Upper lobe of right lung (tissue), 1 donor: Measurements from ENCODE around the gene TERT. TPM values are rescaled to one million over a fixed set of nuclear protein-coding genes. Genes with fewer than 3 reads are reported as not detected.
"Not testable (repeated sequence)": the region's sequence is repeated elsewhere in the genome, so short reads cannot be mapped to it uniquely, and the experiment has no call there.

Experiments
- ATAC-seq: fragments of 200-7000 bp; cut with Tn5 transposase; one replicate; pipeline ENCODE4 v1.9.1; 2020; ENCODE audit warnings: mild to moderate bottlenecking, moderate library complexity
- DNase-seq: peaks from one replicate; pipeline ENCODE4 v3.0.0-alpha.2; 2020
- H3K27ac ChIP-seq: fragments of 200-600 bp; one replicate; pipeline ENCODE4 v1.8.0; 2022
- H3K27me3 ChIP-seq: fragments of 200-600 bp; one replicate; pipeline ENCODE4 v1.8.0; 2022; ENCODE audit warnings: mild to moderate bottlenecking
- H3K36me3 ChIP-seq: fragments of 200-600 bp; one replicate; pipeline ENCODE4 v1.8.0; 2022
- H3K4me1 ChIP-seq: fragments of 200-600 bp; one replicate; pipeline ENCODE4 v1.8.0; 2022
- H3K4me3 ChIP-seq: fragments of 200-600 bp; one replicate; pipeline ENCODE4 v1.8.0; 2022; ENCODE audit warnings: mild to moderate bottlenecking
- H3K9me3 ChIP-seq: fragments of 200-600 bp; one replicate; pipeline ENCODE4 v1.8.0; 2022
- intact Hi-C: fragments of 100-400 bp; cut with DNase I; formaldehyde crosslinking; loops from one replicate; pipeline ENCODE4 v1.11.0; 2022
- total RNA-seq: library from RNA; stranded (reverse); fragmentation: NEBNext Ultra II Directional; extraction: Animal tissue kit (Norgen Biotek cat#: 25700); gene quantifications from one replicate; pipeline ENCODE4 v1.2.1, GENCODE V29; 2021
- TF ChIP-seq, protein P1 (sequence below): fragments of 200-600 bp; IDR thresholded peaks from one replicate; pipeline ENCODE4 v1.8.0; 2022; ENCODE audit warnings: antibody characterized with exemption
- donor health status: DM: no; HTN: yes; CAD: no; lungs with severe emphysema.

The TERT gene
- total RNA-seq, 1 donor from 2014 or later = not detected

DNA sequence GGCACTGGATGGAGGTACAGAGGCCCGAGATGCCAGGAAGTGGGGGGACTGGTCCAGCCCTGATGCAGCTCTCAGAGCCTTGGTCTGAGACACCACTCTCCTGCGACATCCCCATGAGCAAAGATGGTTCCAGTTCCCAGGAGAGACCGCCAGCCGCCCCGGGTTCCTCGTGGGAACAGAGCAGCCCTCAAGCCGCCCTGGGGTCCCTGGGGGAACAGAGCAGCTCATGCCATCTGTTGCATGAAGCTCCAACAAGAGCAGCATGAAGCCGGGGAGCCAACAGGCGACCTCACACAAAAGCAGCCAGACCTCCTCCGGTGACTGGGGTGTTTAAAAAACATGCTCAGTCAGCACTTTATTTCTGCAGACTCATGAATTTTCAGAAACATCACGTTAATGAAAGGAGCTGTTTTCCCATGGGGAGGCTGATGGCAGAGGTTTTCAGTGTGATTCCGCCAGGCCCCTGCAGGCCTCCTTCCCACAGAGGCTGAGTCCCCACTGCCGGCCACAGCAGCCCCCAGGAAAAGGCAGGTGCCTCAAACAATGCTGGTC lies 63.4 kb downstream of the TERT start:
- Histone ChIP-seq H3K9me3 (peaks cover 7% of the 10 kb centered on the region), H3K27me3 (no peaks in the 10 kb centered on the region), H3K36me3 (no peaks in the 10 kb centered on the region), H3K4me3 (no peak overlapping the region), H3K4me1 (no peaks in the 10 kb centered on the region), H3K27ac (no peak overlapping the region)
- no peak for ATAC-seq
- intact Hi-C loops = no loop called here
- DNase-seq = no peak
- TF ChIP-seq, protein P1, sequence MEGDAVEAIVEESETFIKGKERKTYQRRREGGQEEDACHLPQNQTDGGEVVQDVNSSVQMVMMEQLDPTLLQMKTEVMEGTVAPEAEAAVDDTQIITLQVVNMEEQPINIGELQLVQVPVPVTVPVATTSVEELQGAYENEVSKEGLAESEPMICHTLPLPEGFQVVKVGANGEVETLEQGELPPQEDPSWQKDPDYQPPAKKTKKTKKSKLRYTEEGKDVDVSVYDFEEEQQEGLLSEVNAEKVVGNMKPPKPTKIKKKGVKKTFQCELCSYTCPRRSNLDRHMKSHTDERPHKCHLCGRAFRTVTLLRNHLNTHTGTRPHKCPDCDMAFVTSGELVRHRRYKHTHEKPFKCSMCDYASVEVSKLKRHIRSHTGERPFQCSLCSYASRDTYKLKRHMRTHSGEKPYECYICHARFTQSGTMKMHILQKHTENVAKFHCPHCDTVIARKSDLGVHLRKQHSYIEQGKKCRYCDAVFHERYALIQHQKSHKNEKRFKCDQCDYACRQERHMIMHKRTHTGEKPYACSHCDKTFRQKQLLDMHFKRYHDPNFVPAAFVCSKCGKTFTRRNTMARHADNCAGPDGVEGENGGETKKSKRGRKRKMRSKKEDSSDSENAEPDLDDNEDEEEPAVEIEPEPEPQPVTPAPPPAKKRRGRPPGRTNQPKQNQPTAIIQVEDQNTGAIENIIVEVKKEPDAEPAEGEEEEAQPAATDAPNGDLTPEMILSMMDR = no peak

DNA sequence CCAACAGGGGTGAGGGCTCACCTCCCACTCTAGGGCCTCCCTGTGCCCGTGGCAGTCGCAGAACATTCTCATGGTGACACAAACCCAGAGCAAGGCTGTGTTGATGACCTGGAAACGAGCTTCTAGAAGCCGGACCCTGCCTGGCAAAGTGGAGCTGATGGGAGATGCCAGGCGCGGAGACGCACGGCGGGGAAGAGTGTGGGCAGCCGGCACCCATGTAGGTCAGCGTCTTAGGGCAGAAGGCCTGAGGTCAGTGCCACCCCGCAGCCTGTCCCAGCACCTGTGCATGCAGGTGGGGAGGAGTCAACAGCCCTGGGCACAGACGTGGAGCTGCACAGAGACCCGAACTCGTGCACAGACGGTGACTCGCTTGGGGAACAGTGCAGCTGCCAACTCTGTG lies 64.3 kb downstream of the TERT start:
- Histone ChIP-seq H3K27ac (no peak overlapping the region), H3K27me3 (no peaks in the 10 kb centered on the region), H3K36me3 (no peaks in the 10 kb centered on the region), H3K4me1 (no peaks in the 10 kb centered on the region), H3K4me3 (no peak overlapping the region), H3K9me3 (no peaks in the 10 kb centered on the region)
- ATAC-seq (no peak), DNase-seq (no peak)
- TF ChIP-seq, protein P1 = no peak
- intact Hi-C loops = no loop called here

DNA sequence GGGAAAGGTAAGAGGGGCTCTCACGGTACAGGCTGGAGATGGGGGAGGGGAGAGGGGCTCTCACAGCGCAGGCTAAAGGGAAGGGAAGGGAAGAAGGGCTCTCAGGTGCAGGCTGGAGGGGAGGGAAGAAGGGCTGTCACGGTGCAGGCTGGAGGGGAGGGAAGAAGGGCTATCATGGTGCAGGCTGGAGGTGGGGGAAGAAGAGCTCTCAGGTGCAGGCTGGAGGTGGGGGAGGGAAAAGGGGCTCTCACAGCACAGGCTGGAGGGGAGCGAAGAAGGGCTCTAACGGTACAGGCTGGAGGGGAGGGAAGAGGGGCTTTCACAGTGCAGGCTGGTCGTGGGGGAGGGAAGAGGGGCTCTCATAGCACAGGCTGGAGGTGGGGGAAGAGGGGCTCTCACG lies 65.0 kb downstream of the TERT start:
- DNase-seq (no peak), ATAC-seq (no peak)
- H3K27ac ChIP-seq = no peak overlapping the region
- no peaks in the 10 kb centered on the region for H3K4me1 ChIP-seq
- TF ChIP-seq, protein P1 = no peak
- no peak overlapping the region for H3K4me3 ChIP-seq
- no peaks in the 10 kb centered on the region for H3K9me3 ChIP-seq
- no peaks in the 10 kb centered on the region for H3K36me3 ChIP-seq
- H3K27me3 ChIP-seq = no peaks in the 10 kb centered on the region
- intact Hi-C loops = no loop called here

DNA sequence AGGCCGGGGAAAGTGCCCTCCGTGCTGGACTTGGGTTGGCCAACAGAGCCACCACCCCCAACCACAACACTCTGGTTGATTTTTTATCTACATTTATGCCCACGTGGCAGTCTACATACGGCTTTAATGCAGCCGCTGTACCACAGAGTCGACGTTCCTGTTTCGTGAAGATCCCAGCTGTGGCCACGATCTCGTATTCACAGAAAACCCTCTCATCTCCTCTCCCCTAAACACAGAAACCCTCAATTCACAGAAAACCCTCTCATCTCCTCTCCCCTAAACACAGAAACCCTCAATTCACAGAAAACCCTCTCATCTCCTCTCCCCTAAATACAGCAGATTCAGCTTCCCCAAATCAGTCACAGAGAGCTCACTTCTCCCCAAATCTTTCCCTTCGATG lies 65.8 kb downstream of the TERT start:
- DNase-seq, H3K36me3 ChIP-seq, H3K27ac ChIP-seq, H3K27me3 ChIP-seq, ATAC-seq, H3K4me3 ChIP-seq, H3K9me3 ChIP-seq, H3K4me1 ChIP-seq, intact Hi-C loops: not testable (repeated sequence)

DNA sequence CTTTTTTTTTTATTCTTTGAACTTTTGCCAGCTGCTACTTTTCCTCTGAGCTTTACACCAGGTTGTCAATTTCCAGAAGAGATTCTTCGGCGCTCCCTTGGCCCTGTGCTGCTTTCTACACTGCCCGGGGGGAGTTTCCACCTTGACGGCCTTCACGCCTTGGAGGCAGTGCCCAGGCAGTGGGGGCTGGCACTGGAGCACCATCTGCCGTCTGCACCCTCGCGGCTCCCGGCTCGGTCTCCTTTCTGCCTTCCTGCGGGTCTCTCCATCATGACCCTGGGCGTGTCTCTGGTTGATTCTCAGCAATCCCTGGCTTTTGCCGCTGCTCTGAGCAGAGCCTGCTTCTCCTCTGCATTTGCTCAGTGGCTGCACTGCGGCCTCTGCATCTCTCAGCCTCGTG lies 66.7 kb downstream of the TERT start:
- no peak for ATAC-seq

DNA sequence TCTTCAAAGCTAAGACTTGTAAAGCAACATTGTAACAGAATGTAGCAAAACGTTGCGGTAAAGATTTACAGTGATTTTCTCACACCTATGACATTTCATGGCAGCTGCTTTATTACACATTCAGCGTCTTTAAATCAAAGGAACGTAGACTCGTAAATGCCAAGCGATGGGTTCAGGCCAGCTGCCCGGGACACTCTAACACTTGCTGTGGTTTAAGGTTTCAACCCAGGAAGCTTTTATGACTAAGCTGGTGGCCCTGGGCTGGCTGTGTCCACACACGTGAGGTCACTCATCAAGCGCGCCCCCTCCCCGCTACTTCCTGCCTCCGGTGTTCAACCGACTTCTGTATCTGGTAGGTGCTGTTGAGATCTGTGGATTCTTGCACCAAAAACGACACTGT lies 67.2 kb downstream of the TERT start:
- ATAC-seq (peak; percentile 40), DNase-seq (no peak)
- no peaks in the 10 kb centered on the region for H3K27me3 ChIP-seq
- TF ChIP-seq, protein P1 = no peak
- no peaks in the 10 kb centered on the region for H3K4me1 ChIP-seq
- no peak overlapping the region for H3K4me3 ChIP-seq
- no peaks in the 10 kb centered on the region for H3K36me3 ChIP-seq
- intact Hi-C loops = no loop called here
- no peaks in the 10 kb centered on the region for H3K9me3 ChIP-seq
- H3K27ac ChIP-seq = no peak overlapping the region

More for the DNA sequence above, 66.7 kb downstream of the TERT start:
- TF ChIP-seq, protein P1 = no peak
- Histone ChIP-seq H3K4me1 (no peaks in the 10 kb centered on the region), H3K27ac (no peak overlapping the region), H3K27me3 (no peaks in the 10 kb centered on the region), H3K36me3 (no peaks in the 10 kb centered on the region), H3K9me3 (no peaks in the 10 kb centered on the region), H3K4me3 (no peak overlapping the region)
- intact Hi-C loops = no loop called here
- no peak for DNase-seq
